ENCODE measurements around the gene IL10RB. TPM values are rescaled to one million over a fixed set of nuclear protein-coding genes. Genes with fewer than 3 reads are reported as not detected.
"Not testable (repeated sequence)": the region's sequence is repeated elsewhere in the genome, so short reads cannot be mapped to it uniquely, and the experiment has no call there.

IL10RB gene
- total and polyA plus RNA-seq, 8 donors: 11.9 to 25.1 (median 14.0) TPM

DNA sequence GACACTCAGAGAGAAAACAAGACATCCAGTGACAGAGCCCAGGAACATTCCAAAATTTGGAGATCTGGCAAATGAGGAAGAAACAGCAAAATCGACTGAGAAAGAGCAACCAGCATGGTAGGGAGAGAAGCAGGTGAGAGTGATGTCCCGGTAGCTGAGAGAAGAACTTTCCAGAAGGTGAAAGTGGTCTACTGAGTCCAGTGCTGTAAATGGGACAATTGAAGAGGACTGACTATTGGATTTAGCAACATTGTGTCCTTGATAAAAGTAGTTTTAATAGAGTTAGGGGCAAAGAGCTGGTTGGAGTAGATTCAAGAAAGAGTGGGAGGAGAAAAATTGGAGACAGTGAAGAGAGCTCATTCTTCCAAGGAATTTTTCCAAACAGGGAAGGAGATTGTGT is 15.0 kb upstream of the IL10RB start:
- Histone ChIP-seq H3K9me3 (no peaks in the 10 kb centered on the region), H3K27ac (no peak overlapping the region), H3K4me3 (no peak overlapping the region), H3K27me3 (no peaks in the 10 kb centered on the region), H3K4me1 (no peaks in the 10 kb centered on the region), H3K36me3 (peaks cover 0 to 20% (median 8%) of the 10 kb centered on the region in 3 donors)
- no peak for ATAC-seq
- intact Hi-C loops (cut with DNase I): no loop called here
- FAIRE-seq: no peak
- TF ChIP-seq, protein P1, sequence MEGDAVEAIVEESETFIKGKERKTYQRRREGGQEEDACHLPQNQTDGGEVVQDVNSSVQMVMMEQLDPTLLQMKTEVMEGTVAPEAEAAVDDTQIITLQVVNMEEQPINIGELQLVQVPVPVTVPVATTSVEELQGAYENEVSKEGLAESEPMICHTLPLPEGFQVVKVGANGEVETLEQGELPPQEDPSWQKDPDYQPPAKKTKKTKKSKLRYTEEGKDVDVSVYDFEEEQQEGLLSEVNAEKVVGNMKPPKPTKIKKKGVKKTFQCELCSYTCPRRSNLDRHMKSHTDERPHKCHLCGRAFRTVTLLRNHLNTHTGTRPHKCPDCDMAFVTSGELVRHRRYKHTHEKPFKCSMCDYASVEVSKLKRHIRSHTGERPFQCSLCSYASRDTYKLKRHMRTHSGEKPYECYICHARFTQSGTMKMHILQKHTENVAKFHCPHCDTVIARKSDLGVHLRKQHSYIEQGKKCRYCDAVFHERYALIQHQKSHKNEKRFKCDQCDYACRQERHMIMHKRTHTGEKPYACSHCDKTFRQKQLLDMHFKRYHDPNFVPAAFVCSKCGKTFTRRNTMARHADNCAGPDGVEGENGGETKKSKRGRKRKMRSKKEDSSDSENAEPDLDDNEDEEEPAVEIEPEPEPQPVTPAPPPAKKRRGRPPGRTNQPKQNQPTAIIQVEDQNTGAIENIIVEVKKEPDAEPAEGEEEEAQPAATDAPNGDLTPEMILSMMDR (IDR thresholded peaks at IDR 0.05): no peak
- DNase-seq: no peak
- WGBS, 2 donors: 74 to 80% methylated on average over 2 of the region's 2 CpGs

DNA sequence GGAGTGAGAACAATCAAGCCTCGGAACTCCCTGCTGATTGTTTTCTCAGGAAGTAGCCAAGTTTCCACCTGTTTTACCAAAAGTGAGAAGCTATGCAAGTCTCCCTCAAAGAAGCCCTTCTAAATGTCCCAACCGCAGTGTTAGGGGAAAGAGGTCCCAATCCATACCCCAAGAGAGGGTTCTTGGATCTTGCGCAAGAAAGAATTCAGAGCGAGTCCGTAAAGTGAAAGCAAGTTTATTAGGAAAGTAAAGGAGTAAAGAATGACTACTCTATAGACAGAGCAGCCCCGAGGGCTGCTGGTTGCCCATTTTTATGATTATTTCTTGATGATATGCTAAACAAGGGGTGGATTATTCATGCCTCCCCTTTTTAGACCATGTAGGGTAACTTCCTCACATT is 12.8 kb upstream of the IL10RB start:
- peaks cover 0 to 20% (median 4%) of the 10 kb centered on the region in 3 donors for H3K36me3 ChIP-seq
- H3K9me3 ChIP-seq; DNase-seq; H3K4me1 ChIP-seq; intact Hi-C loops (cut with DNase I); H3K27ac ChIP-seq; H3K27me3 ChIP-seq; ATAC-seq; H3K4me3 ChIP-seq; FAIRE-seq: not testable (repeated sequence)
- WGBS, 2 donors: 90 to 97% methylated on average over 6 of the region's 6 CpGs

DNA sequence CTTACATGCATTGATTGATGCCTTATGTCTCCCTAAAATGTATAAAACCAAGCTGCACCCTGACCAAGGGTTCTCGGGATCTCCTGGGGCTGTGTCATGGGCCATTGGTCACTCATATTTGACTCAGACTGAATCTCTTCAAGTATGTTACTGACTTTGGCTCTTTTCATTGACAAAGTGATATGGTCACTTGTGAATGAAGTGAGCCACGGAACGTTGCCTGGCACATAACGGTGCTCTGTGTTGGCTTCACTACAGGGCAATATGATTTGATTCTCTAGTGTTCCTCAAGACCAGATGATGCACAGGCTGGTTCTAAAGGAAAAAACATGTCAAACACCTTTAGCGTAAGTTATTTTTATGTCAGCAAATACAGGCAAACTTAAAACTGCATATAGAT is 11.4 kb upstream of the IL10RB start:
- no peak overlapping the region for H3K4me3 ChIP-seq
- TF ChIP-seq, protein P1 (IDR thresholded peaks at IDR 0.05): no peak
- WGBS, 2 donors: 95 to 97% methylated on average over 5 of the region's 5 CpGs
- no peaks in the 10 kb centered on the region for H3K4me1 ChIP-seq
- H3K27ac ChIP-seq: no peak overlapping the region
- H3K27me3 ChIP-seq: no peaks in the 10 kb centered on the region
- FAIRE-seq (no peak), DNase-seq (no peak), ATAC-seq (no peak)
- peaks cover 0 to 6% (median 4%) of the 10 kb centered on the region in 3 donors for H3K36me3 ChIP-seq
- intact Hi-C loops (cut with DNase I): no loop called here
- H3K9me3 ChIP-seq: no peaks in the 10 kb centered on the region

DNA sequence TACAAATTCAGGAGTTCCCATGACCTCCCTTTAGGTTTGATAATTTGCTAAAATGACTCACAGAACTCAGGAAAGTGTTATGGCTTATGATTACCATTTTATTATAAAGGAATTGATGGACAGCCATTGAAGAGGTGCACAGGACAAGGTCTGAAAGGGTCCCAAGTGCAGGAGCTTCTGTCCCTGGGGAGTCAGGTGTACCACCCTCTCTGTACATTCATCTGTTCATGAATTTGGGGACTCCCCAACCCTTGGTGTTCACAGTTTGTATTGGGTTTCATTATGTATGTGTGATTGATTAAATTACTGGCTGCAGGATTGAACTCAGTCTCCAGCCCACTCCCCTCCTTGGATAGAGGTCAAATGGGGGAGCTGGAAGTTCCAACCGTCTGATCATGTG is 10.8 kb upstream of the IL10RB start:
- TF ChIP-seq, protein P1 (IDR thresholded peaks at IDR 0.05): no peak
- no peaks in the 10 kb centered on the region for H3K27me3 ChIP-seq
- peaks cover 0 to 4% (median 3%) of the 10 kb centered on the region in 3 donors for H3K36me3 ChIP-seq
- no peak overlapping the region for H3K4me3 ChIP-seq
- no peaks in the 10 kb centered on the region for H3K4me1 ChIP-seq
- no peak overlapping the region for H3K27ac ChIP-seq
- WGBS, 2 donors: 57 to 65% methylated on average over 1 of the region's 1 CpG
- ATAC-seq (no peak), FAIRE-seq (no peak), DNase-seq (no peak)
- intact Hi-C loops (cut with DNase I): no loop called here
- H3K9me3 ChIP-seq: no peaks in the 10 kb centered on the region

DNA sequence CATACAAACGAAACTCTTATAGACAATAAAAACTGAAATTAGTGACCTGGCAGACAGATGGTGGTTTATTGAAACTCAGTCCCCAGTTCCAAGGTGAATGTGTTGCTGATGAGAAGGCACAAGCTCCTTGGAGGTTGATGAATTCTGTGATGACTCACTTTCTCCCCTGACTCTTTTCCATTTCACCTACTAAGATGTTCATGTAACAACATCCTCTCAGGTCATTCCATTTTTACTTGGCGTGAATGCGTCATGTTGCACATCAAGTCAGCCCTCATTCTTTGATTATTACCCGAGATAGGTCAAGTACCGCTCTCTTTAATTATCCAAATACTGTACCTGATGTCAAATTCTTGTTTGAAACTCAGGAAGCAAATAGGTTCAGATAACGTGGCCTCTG is 10.1 kb upstream of the IL10RB start:
- intact Hi-C loops (cut with DNase I): no loop called here
- no peak overlapping the region for H3K27ac ChIP-seq
- no peak for DNase-seq
- no peaks in the 10 kb centered on the region for H3K27me3 ChIP-seq
- ATAC-seq: no peak
- peaks cover 0 to 4% (median 0%) of the 10 kb centered on the region in 3 donors for H3K36me3 ChIP-seq
- H3K4me1 ChIP-seq: no peaks in the 10 kb centered on the region
- FAIRE-seq: no peak
- TF ChIP-seq, protein P1 (IDR thresholded peaks at IDR 0.05): no peak
- H3K9me3 ChIP-seq: no peaks in the 10 kb centered on the region
- H3K4me3 ChIP-seq: no peak overlapping the region
- WGBS, 2 donors: 85 to 91% methylated on average over 6 of the region's 6 CpGs

Measured in pancreas (tissue), 10 donors.